ENCODE results near the gene RGPD6.
"Not testable (repeated sequence)": the region's sequence is repeated elsewhere in the genome, so short reads cannot be mapped to it uniquely, and the experiment has no call there.

The RGPD6 gene

DNA sequence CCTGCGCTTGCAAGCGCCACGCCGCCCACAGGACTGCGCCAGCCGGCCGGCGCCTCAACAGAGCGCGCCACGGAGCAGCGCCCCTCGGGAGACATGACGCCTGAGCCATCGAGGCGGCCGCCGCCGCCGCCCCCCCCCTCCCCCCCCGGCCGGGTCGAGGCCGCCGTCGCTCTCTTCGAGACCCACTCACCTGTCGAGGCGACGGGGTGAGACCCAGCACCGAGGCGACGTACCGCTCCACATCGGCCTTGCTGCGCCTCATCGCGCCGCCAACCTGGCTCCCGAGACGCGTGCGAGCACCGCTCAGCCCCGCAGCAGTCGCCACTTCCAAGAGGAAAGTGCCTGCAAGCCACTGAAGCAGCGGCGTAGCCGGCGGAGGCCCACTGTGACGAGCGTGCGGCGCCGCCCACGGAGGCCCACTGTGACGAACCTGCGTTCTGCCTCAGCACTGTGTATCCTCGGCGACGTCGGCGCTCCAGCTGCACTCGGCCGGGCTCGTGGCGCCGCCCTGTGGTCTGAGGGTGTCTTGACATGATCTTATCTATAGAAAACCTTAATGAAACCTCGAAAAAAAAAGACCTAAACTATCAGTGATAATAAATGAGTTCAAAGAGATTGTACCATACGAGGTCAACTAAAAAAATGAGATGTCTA, at the start of gene RGPD6:
RGPD6 (minus strand) TSS at position 460 of the 654 bp plus-strand sequence; CDS start at position 262, 198 bp downstream.
- not testable (repeated sequence) for DNase-seq (ENCODE audit: low spot score)

DNA sequence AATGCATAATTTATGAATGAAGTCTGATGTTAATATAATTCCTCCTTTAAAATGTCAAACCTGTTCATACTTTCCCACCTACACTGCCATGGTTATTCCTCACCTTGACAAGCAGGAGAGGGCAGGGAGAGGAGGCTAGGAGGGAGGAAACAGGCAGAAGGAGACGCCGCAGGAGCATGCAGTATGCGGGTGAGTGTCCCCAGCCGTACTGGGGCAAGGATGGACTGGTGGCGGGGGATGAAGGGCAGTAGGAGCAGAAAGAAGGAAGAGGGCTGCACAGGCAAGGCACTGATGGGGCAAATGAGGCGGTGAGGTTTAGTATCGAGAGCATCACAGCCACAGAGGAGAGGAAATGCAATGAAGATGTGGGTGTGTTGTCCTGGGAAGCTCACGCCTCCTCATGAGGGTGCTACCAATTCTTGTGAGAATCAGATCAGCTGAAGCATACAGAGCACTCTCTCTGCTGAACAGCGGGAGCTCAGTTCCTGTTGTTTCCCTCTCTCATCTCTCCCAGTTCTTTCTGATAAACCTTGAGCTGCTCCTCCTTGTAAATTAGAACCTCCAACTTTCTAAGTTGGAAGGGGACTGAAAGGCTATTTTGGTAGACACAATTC, 42.4 kb upstream of the RGPD6 start:
- DNase-seq (ENCODE audit: low spot score): not testable (repeated sequence)

DNA sequence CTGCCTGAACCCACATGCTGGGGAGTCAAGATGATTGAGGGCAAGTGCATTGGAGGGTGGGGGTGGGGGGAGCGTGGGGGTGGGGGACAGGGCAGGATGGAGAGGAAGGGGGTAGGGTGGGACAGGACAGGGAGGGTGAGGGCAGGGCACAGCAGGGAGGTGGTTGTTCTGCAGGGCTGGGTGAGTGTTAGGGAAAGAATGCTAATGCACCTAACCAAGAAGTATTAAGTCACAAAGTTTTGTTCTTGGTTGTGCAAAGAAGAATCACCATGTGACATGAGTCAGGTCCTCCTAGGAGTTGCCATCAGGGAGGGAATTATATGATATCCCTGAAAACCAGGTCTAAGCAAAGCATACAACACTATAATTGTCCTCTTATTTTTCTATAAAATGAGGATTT, 36.9 kb upstream of the RGPD6 start:
- not testable (repeated sequence) for DNase-seq (ENCODE audit: low spot score)

DNA sequence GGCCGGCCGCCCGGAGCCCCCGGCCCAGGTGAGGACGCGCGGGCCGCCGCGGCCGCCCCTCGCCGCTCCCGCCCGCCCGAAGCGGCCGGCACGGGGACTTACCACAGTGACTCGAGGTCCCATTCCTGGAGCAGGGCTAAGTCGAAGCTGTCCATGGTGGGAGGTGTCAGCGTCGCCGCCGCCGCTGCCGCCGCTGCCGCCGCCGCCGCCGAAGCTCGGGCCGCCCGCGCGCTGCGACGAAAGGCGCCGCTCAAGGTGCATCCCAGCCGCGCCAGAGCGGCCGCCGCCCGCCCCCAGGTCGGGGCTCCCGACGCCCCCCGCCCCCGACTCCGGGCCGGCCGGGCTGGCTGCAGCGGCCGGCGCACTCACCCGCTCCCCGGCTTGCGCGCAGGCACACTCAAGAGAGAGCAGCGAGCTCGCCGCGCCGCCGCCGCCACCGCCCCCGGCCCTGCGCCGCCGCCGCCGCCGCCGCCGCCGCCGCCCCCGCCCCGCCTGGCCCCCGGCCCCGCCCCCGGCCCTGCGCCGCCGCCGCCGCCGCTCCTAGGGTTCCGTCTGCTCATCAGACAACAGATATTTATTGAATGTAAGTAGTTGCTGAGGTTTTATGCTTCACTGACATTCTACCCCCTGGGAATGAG, 33.7 kb upstream of the RGPD6 start:
- DNase-seq (ENCODE audit: low spot score): not testable (repeated sequence)

DNA sequence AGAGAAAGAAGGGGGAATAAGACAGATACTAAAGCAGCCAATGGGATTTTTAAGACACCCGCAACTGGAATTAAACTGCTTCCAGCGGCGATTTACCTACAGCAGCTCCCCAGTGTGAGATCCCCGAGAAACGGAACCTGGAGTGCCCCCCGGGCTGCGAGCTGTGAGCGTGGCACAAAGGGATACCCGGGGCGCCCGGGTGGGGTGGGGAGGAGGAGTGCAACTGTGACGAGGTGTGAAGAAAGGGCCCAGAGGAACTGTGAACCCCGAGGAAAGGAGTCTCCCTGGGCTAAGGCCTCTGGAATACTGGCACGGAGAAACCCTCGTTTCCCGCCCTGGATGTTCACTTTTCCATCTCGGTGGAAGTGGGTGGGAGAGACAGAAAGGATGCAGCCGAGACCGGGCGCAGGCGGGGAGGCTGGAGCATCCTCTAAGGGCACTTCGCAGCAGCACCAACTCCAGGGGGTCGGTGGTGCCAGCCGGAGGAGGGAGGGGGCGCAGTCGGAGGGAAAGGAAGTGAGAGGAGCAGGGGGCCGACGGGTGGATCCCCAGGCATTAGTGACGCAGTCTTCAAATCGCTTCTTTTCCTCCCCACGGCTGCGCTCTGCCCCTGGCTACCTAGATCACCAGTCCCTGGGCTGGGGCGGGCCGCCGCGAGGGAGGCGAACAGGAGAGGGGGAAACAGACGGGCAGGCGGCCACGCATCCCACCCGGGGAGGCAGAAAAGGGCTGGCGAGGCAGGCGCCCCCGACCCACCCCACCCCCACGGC, 33.0 kb upstream of the RGPD6 start:
- DNase-seq (ENCODE audit: low spot score): not testable (repeated sequence)

DNA sequence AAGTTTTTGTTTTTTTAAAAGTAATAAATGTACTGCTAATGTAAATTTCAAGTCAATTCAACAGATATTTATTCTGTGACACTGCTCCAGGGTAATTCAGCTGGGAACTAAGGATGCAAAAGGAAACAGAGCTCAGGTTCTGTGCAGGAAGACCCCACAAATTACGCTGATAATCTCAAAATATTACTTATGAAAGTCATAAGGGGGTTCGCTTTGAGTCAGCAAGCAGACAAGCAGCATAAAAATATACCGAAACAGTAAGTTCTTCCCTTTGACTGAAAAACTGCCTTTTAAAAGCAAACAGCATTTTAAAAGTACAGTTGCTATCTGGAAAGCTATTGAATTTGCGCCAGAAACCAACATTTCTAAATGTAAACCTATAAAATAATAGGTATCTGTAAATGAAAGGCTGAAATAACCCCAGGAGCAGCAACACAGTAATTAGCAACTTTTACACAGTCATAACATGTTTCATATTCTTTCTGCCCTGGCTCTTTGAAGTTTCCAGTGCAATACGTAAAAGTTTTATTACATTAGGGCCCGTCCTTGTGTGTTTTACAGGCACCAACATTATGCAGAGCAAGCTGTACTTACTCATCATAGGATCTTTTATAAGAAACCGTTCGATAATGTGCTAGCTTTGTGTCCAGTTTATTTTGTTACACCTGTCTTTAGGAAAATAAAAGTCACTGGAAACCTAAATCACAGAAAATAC, 31.9 kb upstream of the RGPD6 start:
- DNase-seq (ENCODE audit: low spot score): not testable (repeated sequence)

DNA sequence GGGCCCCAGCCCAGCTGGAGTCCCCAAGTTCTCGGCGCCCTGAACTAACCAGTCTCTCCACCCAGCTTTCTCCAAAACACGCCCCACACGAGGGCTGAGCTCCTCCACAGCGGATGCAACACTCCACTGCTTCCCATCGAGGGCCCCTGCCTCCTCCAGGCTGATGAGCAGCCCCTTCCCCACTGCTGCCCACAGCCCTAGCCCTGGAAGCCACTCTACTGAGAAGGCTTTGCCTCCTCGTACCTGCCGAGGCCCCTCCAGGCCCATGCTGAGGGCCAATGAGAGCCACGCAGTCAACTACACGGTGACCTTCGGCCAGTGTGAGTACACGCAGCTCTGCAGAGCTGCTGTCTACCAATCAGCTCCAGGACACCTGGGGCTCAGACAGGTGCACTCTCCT, 28.0 kb upstream of the RGPD6 start:
- DNase-seq (ENCODE audit: low spot score): not testable (repeated sequence)

DNA sequence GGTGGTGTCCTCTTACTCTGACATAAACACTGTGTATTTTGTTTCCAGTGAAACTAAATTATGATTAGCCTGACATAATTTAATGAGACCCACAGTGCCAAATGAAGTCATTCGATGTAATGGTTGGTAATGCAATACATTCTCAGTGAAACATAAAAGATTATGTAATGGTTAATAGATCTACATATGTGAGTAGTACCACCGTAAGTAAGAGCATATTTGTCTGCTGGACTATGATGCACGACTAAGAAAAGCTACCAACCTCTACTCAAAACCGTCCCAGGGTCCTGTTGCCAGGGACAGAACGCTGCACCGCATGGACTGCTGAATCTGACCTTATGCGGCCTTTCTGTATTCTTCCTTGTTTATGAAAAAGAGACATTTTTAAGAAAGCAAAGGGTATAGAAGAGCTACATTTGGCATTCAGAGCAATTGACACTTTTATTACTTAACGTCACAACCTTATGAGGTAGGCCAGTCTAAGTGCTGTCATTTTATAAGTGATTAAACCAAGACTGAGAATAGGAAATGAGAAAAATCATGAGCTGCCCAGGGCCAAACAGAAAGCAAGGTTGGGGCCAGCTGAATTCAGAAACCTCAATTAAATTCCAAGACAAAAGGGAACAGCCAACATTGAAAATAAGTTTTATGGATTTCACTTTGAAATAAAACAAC, 27.0 kb upstream of the RGPD6 start:
- DNase-seq (ENCODE audit: low spot score): not testable (repeated sequence)

DNA sequence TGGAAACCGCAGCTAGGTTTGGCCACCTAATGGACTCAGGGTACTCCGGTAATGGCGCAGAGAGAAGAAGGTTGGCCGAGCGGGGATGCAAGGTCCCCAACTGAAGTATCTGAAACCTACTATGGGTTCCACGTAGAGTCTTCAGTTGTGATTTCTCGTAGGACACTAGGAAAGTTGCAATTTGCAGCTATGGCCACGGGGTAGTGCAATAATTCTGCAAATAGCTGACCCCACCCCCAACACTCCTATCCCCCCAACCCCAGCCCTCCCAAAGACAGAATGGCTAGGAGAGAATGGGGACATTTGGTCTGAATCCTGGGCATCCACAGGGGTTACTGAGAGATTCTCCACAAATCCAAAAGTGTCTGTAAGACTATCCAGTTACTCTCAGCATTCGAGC, 25.1 kb upstream of the RGPD6 start:
- not testable (repeated sequence) for DNase-seq (ENCODE audit: low spot score)

DNA sequence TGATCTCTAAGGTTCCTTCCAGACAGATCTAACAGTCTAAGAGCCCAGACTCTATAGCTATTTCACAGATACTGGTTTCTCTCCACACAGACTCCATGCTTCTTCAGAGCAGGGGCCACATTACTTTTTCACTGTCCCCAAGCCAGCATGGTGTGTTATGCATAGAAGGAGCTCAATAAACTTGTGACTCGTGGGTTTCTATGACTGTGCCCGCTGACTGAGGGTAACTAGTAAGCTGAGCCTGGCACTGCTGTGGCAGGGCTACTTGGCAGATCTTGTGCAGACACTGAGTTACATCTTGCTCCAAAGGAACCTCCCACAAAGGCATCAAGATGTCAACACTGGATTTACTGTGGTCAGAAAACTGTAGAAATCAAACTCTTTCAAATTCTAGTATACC, 15.0 kb upstream of the RGPD6 start:
- DNase-seq (ENCODE audit: low spot score): not testable (repeated sequence)

DNA sequence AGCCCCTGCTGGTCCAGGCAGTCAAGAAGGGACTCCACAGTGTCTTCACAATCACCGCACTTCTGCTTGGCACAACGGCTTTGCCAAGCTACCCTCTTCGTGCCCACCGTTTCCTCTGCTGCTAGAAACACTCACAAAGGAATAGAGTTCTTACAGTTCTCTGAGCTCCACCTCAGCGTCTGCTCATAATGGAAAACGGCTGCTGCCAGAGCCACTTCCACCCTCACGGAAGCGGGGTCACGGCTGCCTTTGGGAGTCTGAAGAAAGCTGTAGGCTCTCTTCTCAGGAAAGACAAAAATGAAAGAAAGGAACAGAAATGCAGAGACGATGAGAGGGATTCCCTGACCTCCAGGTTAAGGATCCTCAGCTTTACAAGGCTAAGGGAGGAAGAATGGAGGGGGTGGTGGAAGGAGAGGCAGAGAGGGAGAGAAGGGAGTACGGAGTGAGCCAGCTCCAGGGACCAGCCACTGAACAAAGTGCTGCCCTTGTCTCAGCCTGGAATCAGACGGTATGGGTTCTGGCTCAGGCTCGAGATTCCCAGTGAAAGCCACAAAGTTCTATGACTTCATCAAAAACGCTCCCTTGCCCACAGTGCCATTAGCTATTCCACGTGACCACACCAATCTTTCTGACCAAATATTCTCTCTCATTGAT, 12.8 kb upstream of the RGPD6 start:
- DNase-seq (ENCODE audit: low spot score): not testable (repeated sequence)

DNA sequence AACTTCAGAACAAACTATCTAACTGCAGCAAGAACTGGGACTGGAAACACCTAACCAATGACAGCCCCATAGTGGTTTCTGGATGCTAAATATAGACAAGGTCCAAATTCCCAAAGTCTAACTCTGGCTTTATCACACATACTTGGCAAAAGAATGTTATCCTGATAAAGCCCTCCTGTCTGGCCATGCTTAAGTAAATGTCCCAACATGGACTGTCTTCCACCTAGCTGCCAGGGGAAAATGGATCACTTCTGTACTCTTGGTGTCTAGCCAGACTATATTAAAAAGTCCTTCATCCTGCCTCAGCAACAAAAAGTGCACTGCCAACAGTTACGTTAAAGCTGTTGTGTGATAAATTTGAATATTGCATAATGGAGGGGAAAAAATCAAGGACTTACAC, 11.5 kb upstream of the RGPD6 start:
- not testable (repeated sequence) for DNase-seq (ENCODE audit: low spot score)

DNA sequence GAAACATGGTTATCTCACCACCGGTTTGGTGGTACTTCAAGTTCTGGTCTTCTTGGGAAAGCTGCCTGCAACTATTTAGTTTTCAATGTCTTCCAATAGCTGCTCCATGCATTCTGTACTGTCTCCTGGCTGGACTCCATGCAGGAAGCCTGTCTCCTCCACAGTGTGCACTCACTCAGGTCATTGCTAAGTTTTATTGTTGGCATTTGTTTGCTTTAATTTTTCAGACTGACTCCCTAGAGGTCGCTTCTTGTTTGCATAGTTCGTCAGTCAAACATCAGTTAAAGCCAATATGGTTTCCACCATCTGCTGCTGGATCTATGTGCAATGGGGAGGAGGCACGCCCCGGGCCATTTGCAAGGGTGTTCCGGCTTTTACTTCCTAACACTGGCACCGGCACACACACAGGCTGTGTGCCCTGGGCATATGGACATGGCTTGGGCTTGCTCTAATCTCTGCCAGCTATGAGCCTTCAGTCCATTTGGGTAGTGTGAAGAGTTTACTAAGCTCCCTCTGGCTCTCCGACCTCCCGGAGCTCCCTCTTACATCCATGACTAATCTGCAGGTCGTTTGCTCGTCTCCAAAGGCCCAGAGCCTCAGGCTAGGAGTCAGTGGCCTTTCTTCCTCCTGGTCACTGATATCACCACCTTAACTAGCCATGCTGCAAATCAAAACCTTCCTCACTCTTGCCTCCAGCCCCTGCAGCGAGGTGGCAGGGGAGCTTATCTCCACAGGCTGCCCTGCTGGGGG, 2.4 kb upstream of the RGPD6 start:
- not testable (repeated sequence) for DNase-seq (ENCODE audit: low spot score)

DNA sequence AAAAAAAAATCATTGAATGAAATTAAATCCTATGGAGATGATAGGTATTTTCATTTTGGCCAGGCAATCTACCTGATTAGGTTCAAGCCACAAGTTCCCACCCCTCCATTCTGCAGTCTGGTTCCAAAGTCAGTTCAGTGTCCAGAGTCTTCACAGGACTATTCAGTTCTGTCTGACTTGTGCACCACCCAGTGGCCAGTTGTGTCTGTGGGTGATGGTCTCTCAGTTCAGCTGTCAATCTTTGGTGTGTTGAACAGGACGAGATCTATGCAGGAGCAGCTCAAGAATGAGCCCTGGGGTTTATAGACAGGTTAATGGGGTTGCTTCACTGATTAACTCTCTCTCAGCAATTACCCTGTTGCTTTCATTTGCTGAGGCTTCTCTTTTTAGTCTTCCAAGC, 1.4 kb upstream of the RGPD6 start:
- DNase-seq (ENCODE audit: low spot score): not testable (repeated sequence)

DNA sequence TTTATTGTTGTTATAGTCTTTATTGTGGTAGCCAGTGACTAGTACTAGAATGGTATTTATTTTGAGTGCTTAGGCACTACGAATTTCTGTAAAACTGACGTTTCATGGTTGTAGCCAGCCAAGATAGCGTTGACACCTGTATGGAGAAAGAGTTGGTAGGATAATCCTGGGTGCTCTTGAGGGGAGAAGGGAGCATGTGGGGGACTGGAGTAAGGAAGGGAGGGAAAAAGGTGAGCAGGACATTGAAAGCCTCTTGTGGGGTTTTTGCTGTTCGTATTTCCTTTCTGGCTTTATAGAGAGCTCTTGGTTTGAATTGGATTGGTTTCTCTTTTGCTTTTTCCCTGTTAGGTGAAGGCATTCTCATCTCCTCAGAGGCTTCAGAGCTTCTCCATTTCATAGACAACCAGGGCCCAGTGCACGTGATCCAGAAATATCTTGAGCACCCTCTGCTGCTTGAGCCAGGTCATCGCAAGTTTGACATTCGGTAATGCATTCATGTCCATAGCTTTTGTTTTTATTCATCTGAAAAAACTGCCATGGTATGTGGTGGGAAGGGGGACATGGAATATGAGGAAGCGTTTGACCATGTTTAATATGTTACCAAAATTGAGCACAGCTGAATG, 77.2 kb downstream of the RGPD6 start:
- DNase-seq (ENCODE audit: low spot score): not testable (repeated sequence)

DNA sequence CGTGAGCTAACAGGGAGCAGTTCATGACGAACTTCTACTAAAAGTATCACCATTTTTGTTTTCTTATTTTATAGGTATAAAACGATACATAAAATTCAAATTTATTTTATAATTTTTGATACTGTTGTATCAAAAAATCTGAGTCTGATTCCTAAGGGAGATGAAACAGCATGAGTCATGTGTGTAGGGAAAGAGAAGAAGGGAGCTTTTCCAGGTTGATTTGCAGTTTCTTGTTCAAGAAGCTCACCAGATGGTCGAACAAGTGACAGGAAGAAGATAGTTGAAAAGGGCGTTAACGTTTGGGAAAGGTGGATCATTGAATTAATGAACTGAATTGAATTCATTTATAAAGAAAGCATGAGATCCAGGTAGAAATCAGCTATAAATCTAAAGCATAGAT, 81.0 kb downstream of the RGPD6 start:
- DNase-seq (ENCODE audit: low spot score): not testable (repeated sequence)

DNA sequence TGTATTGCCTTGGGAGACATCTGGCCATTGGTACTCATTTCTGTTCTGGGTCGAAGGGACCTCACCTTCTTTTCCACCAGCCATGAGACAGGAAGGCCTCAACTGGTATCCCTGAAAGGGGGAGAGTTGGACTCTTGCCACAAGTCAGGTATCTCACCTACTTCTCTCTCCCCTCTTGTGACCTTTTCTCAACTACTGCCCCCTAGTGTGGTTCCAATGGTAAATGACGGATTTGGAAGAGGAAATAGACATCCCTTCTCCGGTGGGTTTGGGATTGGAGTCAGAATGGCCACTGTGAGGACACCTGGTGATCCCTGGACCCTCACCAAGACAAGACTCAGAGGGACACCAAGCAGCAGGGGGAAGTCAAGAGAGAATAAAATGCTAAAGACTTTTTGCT, 82.5 kb downstream of the RGPD6 start:
- not testable (repeated sequence) for DNase-seq (ENCODE audit: low spot score)

DNA sequence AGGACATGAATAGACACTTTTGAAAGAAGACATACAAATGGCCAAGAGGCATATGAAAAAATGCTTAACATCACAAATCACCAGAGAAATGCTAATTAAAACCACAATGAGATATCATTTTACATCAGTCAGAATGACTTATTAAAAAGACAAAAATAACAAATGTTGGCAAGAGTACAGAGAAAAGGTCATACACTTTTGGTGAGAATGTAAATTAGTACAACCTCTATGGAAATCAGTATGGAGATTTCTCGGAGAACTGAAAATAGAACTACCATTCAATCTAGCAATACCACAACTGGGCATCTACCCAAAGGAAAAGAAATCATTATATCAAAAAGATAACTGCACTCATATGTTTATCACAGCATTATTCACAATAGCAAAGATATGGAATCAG, 88.0 kb downstream of the RGPD6 start:
- DNase-seq (ENCODE audit: low spot score): not testable (repeated sequence)

DNA sequence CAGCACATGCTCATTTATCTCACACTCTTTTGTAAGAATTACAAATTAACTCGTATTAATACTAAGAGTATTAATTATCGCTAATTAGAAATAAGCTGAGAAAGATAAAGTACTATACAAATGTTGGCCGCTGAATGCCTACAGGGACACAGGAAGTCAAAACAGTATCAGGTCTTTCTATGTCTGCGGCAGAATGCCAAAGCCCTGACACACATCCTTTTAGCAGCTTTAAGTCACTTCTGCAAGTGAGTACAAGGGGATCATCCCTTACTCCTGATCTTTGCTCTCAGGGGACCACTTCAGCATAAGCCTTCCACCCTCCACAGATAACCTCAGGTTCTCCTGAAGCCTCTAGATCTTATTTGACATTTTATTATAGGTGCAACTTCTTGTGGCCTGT, 94.3 kb downstream of the RGPD6 start:
- not testable (repeated sequence) for DNase-seq (ENCODE audit: low spot score)
